Subcutaneous abdominal adipose tissue (tissue), 5 donors: ENCODE results near the gene ATP8B4.

Experiments
- H3K27ac ChIP-seq: one replicate; pipeline ENCODE4 v1.7.0; 2013; ENCODE audit warnings: low read depth, mild to moderate bottlenecking, inconsistent platforms, low read length, moderate library complexity
- H3K27me3 ChIP-seq, 5 donors: one replicate each; pipeline ENCODE4 v1.7.0; 2013; ENCODE audit warnings: low read length in 5 of 5, inconsistent platforms in 1 of 5; ENCODE audit not compliant: control insufficient read depth in 5 of 5, insufficient read depth in 4 of 5
- H3K36me3 ChIP-seq, 5 donors: one replicate each; pipeline ENCODE4 v1.7.0; 2013; ENCODE audit warnings: low read length in 5 of 5; ENCODE audit not compliant: control insufficient read depth in 5 of 5, insufficient read depth in 5 of 5
- H3K4me1 ChIP-seq, 5 donors: one replicate each; pipeline ENCODE4 v1.7.0; 2013; ENCODE audit warnings: low read length in 5 of 5, mild to moderate bottlenecking in 3 of 5, moderate library complexity in 1 of 5; ENCODE audit not compliant: control insufficient read depth in 5 of 5, insufficient read depth in 5 of 5
- H3K4me3 ChIP-seq, 5 donors: one replicate each; pipeline ENCODE4 v1.7.0; 2013; ENCODE audit warnings: low read length in 5 of 5, low read depth in 1 of 5
- H3K9ac ChIP-seq, 5 donors: one replicate each; pipeline ENCODE4 v1.7.0; 2013; ENCODE audit warnings: low read length in 5 of 5, mild to moderate bottlenecking in 4 of 5, moderate library complexity in 3 of 5
- H3K9me3 ChIP-seq, 5 donors: one replicate each; pipeline ENCODE4 v1.7.0; 2013; ENCODE audit warnings: low read length in 5 of 5; ENCODE audit not compliant: control insufficient read depth in 5 of 5
- donor health status: healthy.
- donor health status: healthy.
- donor health status: healthy.
- donor health status: healthy.
- donor health status: healthy.

ATP8B4 gene

DNA sequence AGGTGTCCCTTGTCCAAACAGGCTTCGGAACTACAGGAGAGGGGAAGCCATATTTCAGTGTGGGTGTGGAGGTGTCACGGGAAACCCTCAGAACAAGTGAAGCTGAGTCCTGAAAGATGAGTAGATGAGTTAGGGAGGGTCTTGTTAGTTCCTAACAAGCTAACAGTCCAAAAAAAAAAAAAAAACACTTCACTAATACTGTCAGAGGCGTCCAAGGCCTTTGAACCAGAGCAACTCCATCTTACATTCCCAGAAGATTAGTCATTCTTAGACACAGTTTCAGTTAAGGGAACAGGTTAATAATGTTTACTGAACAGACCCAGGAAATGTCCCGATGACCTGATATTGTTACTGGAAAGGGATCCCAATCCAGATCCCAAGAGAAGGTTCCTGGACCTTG is 7.0 kb upstream of the ATP8B4 start:
- no peak overlapping the region for H3K9ac ChIP-seq
- H3K9me3 ChIP-seq, result peaks cover 0 to 8% (median 3%) of the 10 kb centered on the region in 5 donors
- no peaks in the 10 kb centered on the region for H3K27me3 ChIP-seq
- no peak overlapping the region for H3K4me3 ChIP-seq
- H3K4me1 ChIP-seq, result no peaks in the 10 kb centered on the region
- no peaks in the 10 kb centered on the region for H3K36me3 ChIP-seq
- no peak overlapping the region for H3K27ac ChIP-seq

GRCh38 chr15:50124631-50125030 is 5.6 kb upstream of the ATP8B4 start:
- Histone ChIP-seq H3K4me1 (no peaks in the 10 kb centered on the region), H3K27ac (no peak overlapping the region), H3K27me3 (no peaks in the 10 kb centered on the region), H3K4me3 (no peak overlapping the region), H3K9ac (no peak overlapping the region), H3K9me3 (peaks cover 0 to 8% (median 3%) of the 10 kb centered on the region in 5 donors), H3K36me3 (no peaks in the 10 kb centered on the region)

DNA sequence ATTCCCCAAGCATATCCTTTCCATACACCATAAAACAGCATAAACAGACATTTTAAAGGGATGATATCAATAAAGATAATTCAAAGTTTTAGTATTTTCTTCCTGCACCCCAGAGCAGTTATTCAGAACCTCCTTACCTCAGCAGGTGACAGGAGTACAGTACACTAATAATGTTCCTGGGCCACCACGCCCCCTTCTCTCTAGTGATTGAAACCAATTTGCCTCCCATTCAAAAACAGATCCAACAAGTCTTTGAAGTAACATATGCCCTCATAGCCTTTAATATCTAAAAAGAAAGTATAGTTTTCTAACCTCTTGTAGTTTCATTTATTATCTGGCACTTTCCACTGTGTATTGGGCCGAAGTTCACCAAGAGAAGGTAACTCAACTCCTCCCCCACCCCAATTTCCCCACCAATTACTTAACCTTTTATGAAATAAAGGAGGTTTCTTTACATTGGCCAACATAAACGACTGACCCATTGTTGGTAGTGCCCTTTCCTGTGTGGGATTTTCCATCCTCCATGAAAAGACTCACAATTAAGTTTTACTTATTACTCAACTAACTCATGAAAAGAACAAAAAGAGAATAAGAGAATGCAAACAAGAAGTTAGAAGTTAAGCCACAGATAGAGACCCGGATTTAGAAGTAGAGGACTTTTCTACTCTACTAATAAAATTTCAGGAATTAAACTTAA is 5.0 kb upstream of the ATP8B4 start:
- Histone ChIP-seq H3K27me3 (no peaks in the 10 kb centered on the region), H3K36me3 (no peaks in the 10 kb centered on the region), H3K4me3 (no peak overlapping the region), H3K9ac (no peak overlapping the region), H3K27ac (no peak overlapping the region), H3K9me3 (peaks cover 0 to 8% (median 3%) of the 10 kb centered on the region in 5 donors), H3K4me1 (no peaks in the 10 kb centered on the region)

DNA sequence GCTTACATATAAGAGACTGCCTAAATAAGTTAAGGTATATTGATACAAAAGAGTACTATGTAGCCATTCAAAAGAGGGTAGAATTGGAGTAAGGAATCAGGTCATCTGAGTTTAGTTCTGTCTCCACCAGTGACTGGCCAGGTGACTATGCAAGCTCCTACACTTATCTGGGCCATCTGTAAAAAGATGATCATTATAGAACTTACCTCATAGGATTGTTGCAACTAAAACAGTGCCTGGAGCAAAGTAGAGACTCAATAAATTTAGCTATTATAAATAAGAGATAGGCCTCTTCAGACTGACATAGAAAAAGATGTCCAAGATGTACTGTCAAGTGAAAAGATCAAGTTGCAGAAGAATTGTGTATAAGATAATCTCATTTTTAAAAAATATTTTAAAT is 1.7 kb upstream of the ATP8B4 start:
- Histone ChIP-seq H3K27ac (no peak overlapping the region), H3K27me3 (no peaks in the 10 kb centered on the region), H3K4me3 (no peak overlapping the region), H3K36me3 (no peaks in the 10 kb centered on the region), H3K9me3 (peaks cover 0 to 8% (median 3%) of the 10 kb centered on the region in 5 donors), H3K4me1 (no peaks in the 10 kb centered on the region), H3K9ac (no peak overlapping the region)

- H3K9ac ChIP-seq, result no peak overlapping the region
- no peak overlapping the region for H3K4me3 ChIP-seq
- no peaks in the 10 kb centered on the region for H3K36me3 ChIP-seq
- peaks cover 0 to 3% (median 0%) of the 10 kb centered on the region in 5 donors for H3K4me1 ChIP-seq
- H3K27me3 ChIP-seq, result no peaks in the 10 kb centered on the region
- no peaks in the 10 kb centered on the region for H3K9me3 ChIP-seq
- no peak overlapping the region for H3K27ac ChIP-seq
Observed at GRCh38 chr15:50117431-50118027, 1.5 kb downstream of the ATP8B4 start.

GRCh38 chr15:50116477-50116876 is 2.6 kb downstream of the ATP8B4 start:
- Histone ChIP-seq H3K36me3 (no peaks in the 10 kb centered on the region), H3K4me1 (peaks cover 0 to 3% (median 0%) of the 10 kb centered on the region in 5 donors), H3K27me3 (no peaks in the 10 kb centered on the region)

DNA sequence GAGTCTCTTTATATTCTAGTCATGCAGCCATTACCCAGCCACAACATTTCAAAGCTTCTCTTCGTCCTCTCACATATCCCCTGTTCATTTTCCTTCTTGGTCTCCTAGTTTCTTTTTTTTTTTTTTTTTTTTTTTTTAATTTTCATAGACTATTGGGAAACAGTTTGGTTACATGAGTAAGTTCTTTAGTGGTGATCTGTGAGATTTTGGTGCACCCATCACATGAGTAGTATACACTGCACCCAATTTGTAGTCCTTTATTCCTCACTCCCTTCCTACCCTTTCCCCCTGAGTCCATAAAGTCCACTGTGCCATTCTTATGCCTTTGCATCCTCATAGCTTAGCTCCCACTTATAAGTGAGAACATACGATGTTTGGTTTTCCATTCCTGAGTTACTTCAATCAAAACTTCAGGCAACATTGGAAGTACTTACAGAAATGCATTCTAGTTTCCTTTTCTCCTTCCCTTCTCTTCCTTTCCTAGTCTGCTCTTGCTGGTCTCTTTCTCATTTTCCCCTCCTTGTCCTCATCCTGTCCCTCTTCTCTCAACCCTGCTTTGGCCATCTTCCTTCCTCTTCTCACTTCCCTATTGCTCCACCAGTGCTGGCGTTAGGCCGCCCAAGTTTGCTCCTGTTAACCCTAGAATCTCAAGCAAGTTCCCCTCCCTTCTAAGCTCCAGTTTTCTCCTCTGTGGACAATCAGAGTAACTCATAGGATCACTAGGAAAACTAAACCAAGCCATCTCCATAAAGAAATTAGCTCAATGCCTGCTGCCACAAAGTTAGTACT is 4.8 kb downstream of the ATP8B4 start:
- peaks cover 0 to 3% (median 0%) of the 10 kb centered on the region in 5 donors for H3K4me1 ChIP-seq
- H3K27ac ChIP-seq, result no peak overlapping the region
- no peaks in the 10 kb centered on the region for H3K9me3 ChIP-seq
- H3K4me3 ChIP-seq, result peak overlapping the region in 1 of 5 donors; percentile 18
- no peaks in the 10 kb centered on the region for H3K36me3 ChIP-seq
- no peak overlapping the region for H3K9ac ChIP-seq
- H3K27me3 ChIP-seq, result no peaks in the 10 kb centered on the region

More at GRCh38 chr15:50116477-50116876, 2.6 kb downstream of the ATP8B4 start:
- Histone ChIP-seq H3K9ac (no peak overlapping the region), H3K27ac (no peak overlapping the region), H3K9me3 (no peaks in the 10 kb centered on the region), H3K4me3 (no peak overlapping the region)

DNA sequence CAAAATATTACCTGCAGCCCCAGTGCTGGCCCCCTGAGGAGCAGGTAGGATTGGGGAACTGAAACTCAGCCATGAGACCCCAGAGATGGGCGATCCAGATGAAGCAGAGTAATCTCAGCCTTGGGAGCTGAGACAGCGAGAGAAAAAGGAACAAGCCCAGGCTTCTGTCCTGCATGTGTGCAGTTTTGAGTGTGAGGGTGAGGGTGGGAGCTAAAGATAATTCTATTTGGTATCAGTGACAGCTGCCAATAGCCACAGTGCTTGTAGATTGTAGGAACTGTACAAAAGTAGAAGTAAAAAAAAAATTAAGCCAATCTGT is 5.9 kb downstream of the ATP8B4 start:
- H3K4me3 ChIP-seq, result peak overlapping the region in 4 of 5 donors; percentile 24 to 56 (median 49)
- H3K9ac ChIP-seq, result no peak overlapping the region
- H3K27me3 ChIP-seq, result no peaks in the 10 kb centered on the region
- H3K36me3 ChIP-seq, result no peaks in the 10 kb centered on the region
- H3K4me1 ChIP-seq, result peaks cover 0 to 8% (median 0%) of the 10 kb centered on the region in 5 donors
- H3K9me3 ChIP-seq, result no peaks in the 10 kb centered on the region
- H3K27ac ChIP-seq, result no peak overlapping the region

GRCh38 chr15:50112488-50113186 is 6.4 kb downstream of the ATP8B4 start:
- H3K27me3 ChIP-seq, result no peaks in the 10 kb centered on the region
- H3K9me3 ChIP-seq, result no peaks in the 10 kb centered on the region
- H3K27ac ChIP-seq, result no peak overlapping the region
- peaks cover 0 to 10% (median 0%) of the 10 kb centered on the region in 5 donors for H3K4me1 ChIP-seq
- H3K36me3 ChIP-seq, result no peaks in the 10 kb centered on the region
- H3K4me3 ChIP-seq, result peak overlapping the region in 4 of 5 donors; percentile 24 to 56 (median 49)
- no peak overlapping the region for H3K9ac ChIP-seq
